NCI-H1694 treated with DMSO at 0.1 percent for 48 hours (cell line): Measurements from ENCODE around the gene SNPH.
A peak's percentile ranks its signal among the peaks of the same experiment; 100 is the strongest.

Experiments used
- DNase-seq: peaks from one replicate; lab custom pipeline; 2025; lab: John Stamatoyannopoulos, UW

Gene SNPH

GRCh38 chr20:1287787-1288569 is 21.9 kb downstream of the SNPH start:
- no peak for DNase-seq

- DNase-seq = no peak
These were observed 25.2 kb downstream of the SNPH start for GRCh38 chr20:1291191-1291741.

- no peak for DNase-seq
These were observed 26.5 kb downstream of the SNPH start for GRCh38 chr20:1292620-1293019.

- no peak for DNase-seq
These were observed 27.7 kb downstream of the SNPH start for GRCh38 chr20:1293641-1294379.

- DNase-seq = no peak
These were observed 28.4 kb downstream of the SNPH start for GRCh38 chr20:1294497-1294896.

GRCh38 chr20:1295276-1295930 is 29.3 kb downstream of the SNPH start:
- no peak for DNase-seq

GRCh38 chr20:1296117-1296610 is 30.1 kb downstream of the SNPH start:
- DNase-seq = no peak

- no peak for DNase-seq
These were observed 30.8 kb downstream of the SNPH start for GRCh38 chr20:1296922-1297321.

GRCh38 chr20:1297486-1297885 is 31.4 kb downstream of the SNPH start:
- no peak for DNase-seq

GRCh38 chr20:1298166-1298565 is 32.1 kb downstream of the SNPH start:
- no peak for DNase-seq

- no peak for DNase-seq
These were observed 32.9 kb downstream of the SNPH start for GRCh38 chr20:1298888-1299511.

GRCh38 chr20:1299522-1299921 is 33.4 kb downstream of the SNPH start:
- DNase-seq = no peak

- DNase-seq = no peak
These were observed 34.2 kb downstream of the SNPH start for GRCh38 chr20:1300083-1300840.

GRCh38 chr20:1301031-1301529 is 35.0 kb downstream of the SNPH start:
- DNase-seq = no peak

GRCh38 chr20:1302685-1303541 is 36.8 kb downstream of the SNPH start:
- peak; percentile 13 for DNase-seq

- no peak for DNase-seq
These were observed 38.8 kb downstream of the SNPH start for GRCh38 chr20:1304710-1305515.

GRCh38 chr20:1305712-1306111 is 39.6 kb downstream of the SNPH start:
- DNase-seq = no peak

- DNase-seq = no peak
These were observed 40.4 kb downstream of the SNPH start for GRCh38 chr20:1306316-1307135.
